GM19035 (cell line): ENCODE measurements around the gene PRR14.

ENCODE experiments used
- ATAC-seq: cut with Tn5 transposase; IDR thresholded peaks from one replicate; pipeline ENCODE4 v1.9.1; 2021; ENCODE audit not compliant: unreplicated experiment

The PRR14 gene

GRCh38 chr16:30650369-30651123, at the start of gene PRR14:
Gene PRR14, plus strand, starts transcription at chr16:30650960. Its CDS starts 686 bp downstream, at chr16:30651646.
- ATAC-seq: peak; percentile 76

GRCh38 chr16:30601966-30602365, 48.8 kb upstream of the PRR14 start:
- ATAC-seq: no peak

GRCh38 chr16:30602616-30603277, 48.0 kb upstream of the PRR14 start:
- no peak for ATAC-seq

- ATAC-seq: no peak
Measured at GRCh38 chr16:30603945-30604315, 46.8 kb upstream of the PRR14 start.

GRCh38 chr16:30604316-30604947, 46.3 kb upstream of the PRR14 start:
- no peak for ATAC-seq

- ATAC-seq: no peak
Measured at GRCh38 chr16:30605158-30605557, 45.6 kb upstream of the PRR14 start.

- no peak for ATAC-seq
Measured at GRCh38 chr16:30606004-30606403, 44.8 kb upstream of the PRR14 start.

GRCh38 chr16:30609002-30609925, 41.5 kb upstream of the PRR14 start:
- ATAC-seq: peak; percentile 26

GRCh38 chr16:30609926-30610839, 40.6 kb upstream of the PRR14 start, which contains the start of gene ZNF689:
Gene ZNF689, minus strand, starts transcription at chr16:30610389. Its CDS starts 348 bp downstream, at chr16:30610041.
- peak; percentile 96 for ATAC-seq

GRCh38 chr16:30615358-30616091, 35.2 kb upstream of the PRR14 start:
- ATAC-seq: no peak

- no peak for ATAC-seq
Measured at GRCh38 chr16:30619202-30619601, 31.6 kb upstream of the PRR14 start.

- no peak for ATAC-seq
Measured at GRCh38 chr16:30619638-30620037, 31.1 kb upstream of the PRR14 start.

GRCh38 chr16:30620169-30620568, 30.6 kb upstream of the PRR14 start:
- no peak for ATAC-seq

GRCh38 chr16:30621765-30622164, 29.0 kb upstream of the PRR14 start:
- no peak for ATAC-seq

GRCh38 chr16:30622455-30623032, 28.2 kb upstream of the PRR14 start:
- ATAC-seq: no peak

- no peak for ATAC-seq
Measured at GRCh38 chr16:30623536-30624283, 27.1 kb upstream of the PRR14 start.

GRCh38 chr16:30626236-30626635, 24.5 kb upstream of the PRR14 start:
- no peak for ATAC-seq
